H1 (cell line): ENCODE measurements around the gene AOAH. TPM values are rescaled to one million over a fixed set of nuclear protein-coding genes. Genes with fewer than 3 reads are reported as not detected.

Source experiments
- CTCF ChIA-PET: fragments of 300-600 bp; sonication (Branson Sonifier 250); formaldehyde crosslinking; loops from one replicate; lab custom pipeline; 2021; ENCODE audit not compliant: partially characterized antibody; lab: Charles Lee
- POLR2A ChIA-PET: fragments of 300-600 bp; sonication (Branson Sonifier 250); formaldehyde crosslinking; loops from one replicate; lab custom pipeline; 2021; ENCODE audit warnings: inconsistent platforms; ENCODE audit not compliant: partially characterized antibody; lab: Charles Lee
- DNase-seq, 2 experiments: peaks; one replicate each; pipeline versions ENCODE4 v3.0.0 to v3.0.0-alpha.2; 2010 to 2022; ENCODE audit warnings: low spot score in 2 of 2, low read depth in 1 of 2, mixed read lengths in 1 of 2
- FAIRE-seq: peaks from 2 replicates; lab custom pipeline; 2011; peaks lifted over from hg19 to GRCh38; lab: Jason Lieb, UNC
- H2AFZ ChIP-seq: 2 replicates; pipeline ENCODE4 v1.8.1; 2012; ENCODE audit warnings: low read length, inconsistent platforms
- H2AK5ac ChIP-seq: 2 replicates; pipeline ENCODE4 v1.6.1; 2013; ENCODE audit warnings: low read depth, low read length
- H2BK120ac ChIP-seq: replicated peaks from 2 replicates; pipeline ENCODE3; 2013; ENCODE audit warnings: low read depth, low read length, inconsistent platforms
- H2BK12ac ChIP-seq: 2 replicates; pipeline ENCODE4 v1.6.1; 2013; ENCODE audit warnings: low read depth, low read length
- H2BK15ac ChIP-seq: 2 replicates; pipeline ENCODE4 v1.6.1; 2013; ENCODE audit warnings: low read length
- H2BK20ac ChIP-seq: 2 replicates; pipeline ENCODE4 v1.6.1; 2013; ENCODE audit warnings: low read length
- H2BK5ac ChIP-seq: 2 replicates; pipeline ENCODE4 v1.6.1; 2013; ENCODE audit warnings: low read depth, low read length
- H3K14ac ChIP-seq: 2 replicates; pipeline ENCODE4 v1.6.1; 2013; ENCODE audit warnings: inconsistent platforms; ENCODE audit not compliant: insufficient read length
- H3K18ac ChIP-seq: 2 replicates; pipeline ENCODE4 v1.6.1; 2013; ENCODE audit warnings: low read length; ENCODE audit errors: extremely low read depth
- H3K23ac ChIP-seq: 2 replicates; pipeline ENCODE4 v1.6.1; 2013; ENCODE audit warnings: inconsistent platforms; ENCODE audit not compliant: insufficient read length
- H3K23me2 ChIP-seq: 2 replicates; pipeline ENCODE4 v1.6.1; 2013; ENCODE audit warnings: low read depth, low read length
- H3K27ac ChIP-seq: 2 replicates; pipeline ENCODE4 v1.6.1; 2011; ENCODE audit warnings: low read depth, low read length, inconsistent platforms
- H3K27me3 ChIP-seq, 4 experiments: replicated peaks in 1 of 4; 1 replicate in 1 of 4; 2 replicates in 3 of 4; pipeline versions ENCODE4 v1.6.1 to v1.8.1; 2011 to 2013; ENCODE audit warnings: low read length in 3 of 4, mild to moderate bottlenecking in 3 of 4, inconsistent platforms in 2 of 4, mixed read lengths in 2 of 4, moderate library complexity in 1 of 4; ENCODE audit not compliant: control insufficient read depth in 3 of 4, insufficient read depth in 3 of 4; ENCODE audit errors: extremely low read depth in 1 of 4
- H3K36me3 ChIP-seq, 4 experiments: 2 replicates each; pipeline versions ENCODE4 v1.6.1 to v1.8.1; 2011 to 2013; ENCODE audit warnings: mild to moderate bottlenecking in 4 of 4, low read length in 3 of 4, moderate library complexity in 2 of 4, control low read depth in 1 of 4, inconsistent platforms in 1 of 4; ENCODE audit not compliant: insufficient read depth in 4 of 4, control insufficient read depth in 2 of 4
- H3K4ac ChIP-seq: replicated peaks from 2 replicates; pipeline ENCODE3; 2013; ENCODE audit warnings: low read length, low read depth, mixed read lengths, inconsistent platforms; ENCODE audit not compliant: insufficient read length
- H3K4me1 ChIP-seq, 4 experiments: replicated peaks in 1 of 4; 1 replicate in 1 of 4; 2 replicates in 3 of 4; pipeline versions ENCODE4 v1.6.1 to v1.8.1; 2011 to 2013; ENCODE audit warnings: low read length in 3 of 4, inconsistent platforms in 2 of 4, mixed read lengths in 1 of 4; ENCODE audit not compliant: insufficient read depth in 4 of 4, control insufficient read depth in 3 of 4
- H3K4me2 ChIP-seq, 2 experiments: 2 replicates each; pipeline versions ENCODE4 v1.6.1 to v1.8.1; 2011 to 2013; ENCODE audit warnings: low read depth in 2 of 2, low read length in 2 of 2, control low read depth in 1 of 2, inconsistent platforms in 1 of 2, mild to moderate bottlenecking in 1 of 2; ENCODE audit not compliant: insufficient read depth in 1 of 2
- H3K4me3 ChIP-seq, 4 experiments: fragments of 200-600, 300-600 bp in 1 of 4; sonication (generic), shearing (Covaris generic), sonication (Bioruptor Twin) in 1 of 4; 2 replicates each; pipeline versions ENCODE4 v1.5.1 to v1.8.1; 2011 to 2016; ENCODE audit warnings: low read length in 4 of 4, low read depth in 3 of 4, control low read depth in 2 of 4, inconsistent platforms in 2 of 4, mild to moderate bottlenecking in 2 of 4, mixed read lengths in 1 of 4, moderate library complexity in 1 of 4; ENCODE audit not compliant: insufficient read depth in 2 of 4; ENCODE audit errors: extremely low read depth in 1 of 4
- H3K56ac ChIP-seq: replicated peaks from 2 replicates; pipeline ENCODE3; 2013; ENCODE audit warnings: low read depth, mild to moderate bottlenecking, mixed read lengths, low read length, inconsistent platforms; ENCODE audit not compliant: insufficient read length
- H3K79me1 ChIP-seq: 2 replicates; pipeline ENCODE4 v1.6.1; 2013; ENCODE audit warnings: low read depth, low read length, control low read depth
- H3K79me2 ChIP-seq, 2 experiments: 2 replicates each; pipeline versions ENCODE4 v1.6.1 to v1.8.1; 2012 to 2013; ENCODE audit warnings: low read length in 2 of 2, mild to moderate bottlenecking in 2 of 2, inconsistent platforms in 1 of 2; ENCODE audit not compliant: insufficient read depth in 2 of 2, control insufficient read depth in 1 of 2
- H3K9ac ChIP-seq, 4 experiments: replicated peaks in 1 of 4; 1 replicate in 1 of 4; 2 replicates in 3 of 4; pipeline versions ENCODE4 v1.6.1 to v1.8.1; 2011 to 2013; ENCODE audit warnings: low read depth in 3 of 4, low read length in 3 of 4, control low read depth in 2 of 4, mild to moderate bottlenecking in 2 of 4, moderate library complexity in 2 of 4, inconsistent platforms in 1 of 4; ENCODE audit errors: extremely low read depth in 1 of 4
- H3K9me3 ChIP-seq, 2 experiments: 2 replicates each; pipeline versions ENCODE4 v1.6.1 to v1.8.1; 2012 to 2013; ENCODE audit warnings: mild to moderate bottlenecking in 2 of 2, moderate library complexity in 2 of 2, control low read depth in 1 of 2, inconsistent platforms in 1 of 2, low read depth in 1 of 2, low read length in 1 of 2, mixed read lengths in 1 of 2; ENCODE audit not compliant: insufficient read depth in 2 of 2
- H4K20me1 ChIP-seq, 2 experiments: replicated peaks in 1 of 2; 2 replicates each; pipeline versions ENCODE3 to v1.8.1; 2011 to 2013; ENCODE audit warnings: inconsistent platforms in 2 of 2, low read length in 2 of 2, mild to moderate bottlenecking in 1 of 2; ENCODE audit not compliant: insufficient read depth in 2 of 2, control insufficient read depth in 1 of 2
- H4K5ac ChIP-seq: 2 replicates; pipeline ENCODE4 v1.6.1; 2013; ENCODE audit warnings: low read length, low read depth, mixed read lengths, inconsistent platforms; ENCODE audit not compliant: insufficient read length
- H4K8ac ChIP-seq: 2 replicates; pipeline ENCODE4 v1.8.0; 2013; ENCODE audit warnings: mild to moderate bottlenecking, moderate library complexity, low read length, inconsistent platforms; ENCODE audit not compliant: insufficient read depth; ENCODE audit errors: extremely low read depth
- H4K91ac ChIP-seq: replicated peaks from 2 replicates; pipeline ENCODE3; 2013; ENCODE audit warnings: low read length, mixed read lengths, inconsistent platforms; ENCODE audit not compliant: insufficient read length
- RXRA ChIP-seq: IDR thresholded peaks from 2 replicates; pipeline ENCODE4 v1.6.1; 2011; ENCODE audit warnings: low read depth, mild to moderate bottlenecking, low read length, moderate library complexity; ENCODE audit not compliant: insufficient read depth
- SIN3A ChIP-seq, 2 experiments: IDR thresholded peaks in 1 of 2; conservative IDR thresholded peaks in 1 of 2; 2 replicates each; pipeline ENCODE4 v1.6.1; 2011 to 2012; ENCODE audit warnings: low read length in 2 of 2, improper control_type of control experiment in 1 of 2, low read depth in 1 of 2, mild to moderate bottlenecking in 1 of 2
- TEAD4 ChIP-seq: IDR thresholded peaks from 2 replicates; pipeline ENCODE4 v1.6.1; 2012; ENCODE audit warnings: low read depth, low read length, inconsistent platforms, mixed read lengths
- USF2 ChIP-seq: IDR thresholded peaks from 2 replicates; pipeline ENCODE4 v1.6.1; 2011; ENCODE audit warnings: low read length, improper control_type of control experiment
- WGBS, 2 experiments: shearing (Covaris generic) in 1 of 2; methylation state at CpG; one replicate each; pipeline versions ENCODE4 v1.1.6 to v1.1.7; 2013 to 2015; ENCODE audit warnings: low lambda C conversion rate in 2 of 2, mixed read lengths in 2 of 2, inconsistent platforms in 1 of 2, low coverage in 1 of 2, missing lambda C conversion rate in 1 of 2; ENCODE audit not compliant: insufficient replicate concordance in 2 of 2, insufficient coverage in 1 of 2, insufficient read length in 1 of 2; ENCODE audit errors: extremely low coverage in 1 of 2, missing lambda C conversion rate in 1 of 2; 5-methylcytosine and 5-hydroxymethylcytosine counted together
- polyA plus RNA-seq, 7 experiments: library from polyadenylated mRNA; depleted of rRNA in 3 of 7; stranded (reverse) in 5 of 7; unstranded in 2 of 7; fragments of >200 nt in 5 of 7; fragments of 200-250 nt in 2 of 7; gene quantifications; 1 replicate in 5 of 7; 2 replicates in 1 of 7; 4 replicates in 1 of 7; pipeline versions ENCODE4 v1.2.1 to v1.2.3, GENCODE V29; 2011 to 2013; ENCODE audit warnings: missing spikeins in 2 of 7, mixed read lengths in 2 of 7
- total RNA-seq: library from RNA; stranded (reverse); fragmentation: NEBNext Ultra II Directional; extraction: Animal tissue kit (Norgen Biotek cat#: 25700); gene quantifications from 2 replicates; pipeline ENCODE4 v1.2.1, GENCODE V29; 2021

AOAH gene
- total and polyA plus RNA-seq, 2 of the 8 experiments (the other 6 are each of a cell fraction or from before 2014, with no cell fraction given) = 0.08 TPM; not detected in 1

GRCh38 chr7:36677769-36678437 is 46.4 kb downstream of the AOAH start:
- WGBS, 2 experiments = 86% methylated on average over 2 of the region's 2 CpGs; no CpG with 5 or more reads in 1 of the 2 experiments
- CTCF ChIA-PET = interaction anchor here (0.6 to 1.8 kb wide), 7 partner anchors 22 to 419 kb away, joined by 3 to 5 read pairs (median 4); no protein-coding TSS in a partner anchor
- no peak overlapping the region for H3K4me2 ChIP-seq

More at GRCh38 chr7:36677769-36678437, 46.4 kb downstream of the AOAH start:
- no peak overlapping the region for H2BK120ac ChIP-seq
- H3K79me2 ChIP-seq = no peaks in the 10 kb centered on the region
- no peaks in the 10 kb centered on the region for H3K23me2 ChIP-seq
- no peak overlapping the region for H3K18ac ChIP-seq
- no peak overlapping the region for H4K91ac ChIP-seq
- H2BK15ac ChIP-seq = no peak overlapping the region
- H2BK12ac ChIP-seq = no peak overlapping the region
- DNase-seq = no peak
- H3K79me1 ChIP-seq = no peaks in the 10 kb centered on the region
- no peak overlapping the region for H3K23ac ChIP-seq
- H4K8ac ChIP-seq = no peak overlapping the region
- FAIRE-seq = no peak
- POLR2A ChIA-PET = interaction anchor here (1.4 kb wide), 1 partner anchor 9 kb away, joined by 3 read pairs; no protein-coding TSS in a partner anchor
- no peaks in the 10 kb centered on the region for H3K4me1 ChIP-seq
- H3K27me3 ChIP-seq = no peaks in the 10 kb centered on the region
- H2AFZ ChIP-seq = no peak overlapping the region
- no peak overlapping the region for H2BK20ac ChIP-seq
- no peaks in the 10 kb centered on the region for H3K9me3 ChIP-seq
- no peak overlapping the region for H3K56ac ChIP-seq
- no peak overlapping the region for H3K9ac ChIP-seq
- no peak overlapping the region for H3K27ac ChIP-seq
- no peak overlapping the region for H3K14ac ChIP-seq
- H3K36me3 ChIP-seq = no peaks in the 10 kb centered on the region
- no peak overlapping the region for H3K4ac ChIP-seq
- no peak overlapping the region for H2BK5ac ChIP-seq
- H3K4me3 ChIP-seq = no peak overlapping the region
- TF ChIP-seq TEAD4 = no peak
- no peak for TF ChIP-seq SIN3A (conservative IDR thresholded peaks at IDR 0.05 in 1 of 2, IDR thresholded peaks at IDR 0.05 in 1 of 2; ENCODE audit: low read depth in 1 of 2, low read length in 2 of 2)
- TF ChIP-seq USF2 = no peak
- no peak for TF ChIP-seq RXRA
- H4K5ac ChIP-seq = no peak overlapping the region
- H2AK5ac ChIP-seq = no peak overlapping the region
- H4K20me1 ChIP-seq = no peaks in the 10 kb centered on the region
